Choroid plexus epithelial cell (primary cell): ENCODE results near the gene VAMP5.
A peak's percentile ranks its signal among the peaks of the same experiment; 100 is the strongest.
"Not testable (repeated sequence)": the region's sequence is repeated elsewhere in the genome, so short reads cannot be mapped to it uniquely, and the experiment has no call there.

Experiments used
- DNase-seq: peaks from one replicate; pipeline ENCODE4 v3.0.0-alpha.2; 2010; ENCODE audit warnings: low read depth
- H3K4me3 ChIP-seq: 2 replicates; pipeline ENCODE4 v1.5.1; 2011; ENCODE audit warnings: low read depth, mild to moderate bottlenecking, control low read depth, low read length, moderate library complexity
- TF ChIP-seq, protein P1 (sequence below): conservative IDR thresholded peaks from 2 replicates; pipeline ENCODE4 v1.5.1; 2011; ENCODE audit warnings: low read depth, mild to moderate bottlenecking, control low read depth, inconsistent platforms, low read length, moderate library complexity

VAMP5 gene

GRCh38 chr2:85585781-85586105 is 1.5 kb downstream of the VAMP5 start:
- TF ChIP-seq, protein P1, sequence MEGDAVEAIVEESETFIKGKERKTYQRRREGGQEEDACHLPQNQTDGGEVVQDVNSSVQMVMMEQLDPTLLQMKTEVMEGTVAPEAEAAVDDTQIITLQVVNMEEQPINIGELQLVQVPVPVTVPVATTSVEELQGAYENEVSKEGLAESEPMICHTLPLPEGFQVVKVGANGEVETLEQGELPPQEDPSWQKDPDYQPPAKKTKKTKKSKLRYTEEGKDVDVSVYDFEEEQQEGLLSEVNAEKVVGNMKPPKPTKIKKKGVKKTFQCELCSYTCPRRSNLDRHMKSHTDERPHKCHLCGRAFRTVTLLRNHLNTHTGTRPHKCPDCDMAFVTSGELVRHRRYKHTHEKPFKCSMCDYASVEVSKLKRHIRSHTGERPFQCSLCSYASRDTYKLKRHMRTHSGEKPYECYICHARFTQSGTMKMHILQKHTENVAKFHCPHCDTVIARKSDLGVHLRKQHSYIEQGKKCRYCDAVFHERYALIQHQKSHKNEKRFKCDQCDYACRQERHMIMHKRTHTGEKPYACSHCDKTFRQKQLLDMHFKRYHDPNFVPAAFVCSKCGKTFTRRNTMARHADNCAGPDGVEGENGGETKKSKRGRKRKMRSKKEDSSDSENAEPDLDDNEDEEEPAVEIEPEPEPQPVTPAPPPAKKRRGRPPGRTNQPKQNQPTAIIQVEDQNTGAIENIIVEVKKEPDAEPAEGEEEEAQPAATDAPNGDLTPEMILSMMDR: no peak
- DNase-seq: no peak
- no peak overlapping the region for H3K4me3 ChIP-seq

DNA sequence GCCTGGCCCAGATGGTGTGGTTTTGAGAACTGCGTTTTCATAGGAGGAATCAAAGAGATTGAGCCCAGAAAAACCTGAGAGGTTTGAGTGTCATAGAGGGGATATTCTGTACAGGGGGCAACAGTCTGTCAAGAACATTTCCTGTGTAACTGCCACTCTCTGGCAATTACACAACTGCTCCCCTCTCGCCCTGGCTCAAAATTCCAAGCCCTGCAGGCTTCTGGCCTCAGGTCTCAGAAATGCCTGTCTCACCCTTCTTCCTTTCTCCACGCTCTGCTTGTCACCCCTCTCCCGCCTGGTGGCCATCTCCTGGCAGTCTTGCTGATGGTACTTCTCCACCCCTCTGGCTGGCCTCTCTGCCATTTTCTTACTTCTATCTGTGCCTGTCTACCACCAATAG is 4.0 kb downstream of the VAMP5 start:
- H3K4me3 ChIP-seq: no peak overlapping the region
- DNase-seq: no peak
- TF ChIP-seq, protein P1: no peak

- H3K4me3 ChIP-seq: no peak overlapping the region
- DNase-seq: no peak
- TF ChIP-seq, protein P1: no peak
Measured at GRCh38 chr2:85588645-85589044, 4.4 kb downstream of the VAMP5 start.

GRCh38 chr2:85589181-85589580 is 5.0 kb downstream of the VAMP5 start:
- DNase-seq: no peak
- no peak overlapping the region for H3K4me3 ChIP-seq
- TF ChIP-seq, protein P1: no peak

DNA sequence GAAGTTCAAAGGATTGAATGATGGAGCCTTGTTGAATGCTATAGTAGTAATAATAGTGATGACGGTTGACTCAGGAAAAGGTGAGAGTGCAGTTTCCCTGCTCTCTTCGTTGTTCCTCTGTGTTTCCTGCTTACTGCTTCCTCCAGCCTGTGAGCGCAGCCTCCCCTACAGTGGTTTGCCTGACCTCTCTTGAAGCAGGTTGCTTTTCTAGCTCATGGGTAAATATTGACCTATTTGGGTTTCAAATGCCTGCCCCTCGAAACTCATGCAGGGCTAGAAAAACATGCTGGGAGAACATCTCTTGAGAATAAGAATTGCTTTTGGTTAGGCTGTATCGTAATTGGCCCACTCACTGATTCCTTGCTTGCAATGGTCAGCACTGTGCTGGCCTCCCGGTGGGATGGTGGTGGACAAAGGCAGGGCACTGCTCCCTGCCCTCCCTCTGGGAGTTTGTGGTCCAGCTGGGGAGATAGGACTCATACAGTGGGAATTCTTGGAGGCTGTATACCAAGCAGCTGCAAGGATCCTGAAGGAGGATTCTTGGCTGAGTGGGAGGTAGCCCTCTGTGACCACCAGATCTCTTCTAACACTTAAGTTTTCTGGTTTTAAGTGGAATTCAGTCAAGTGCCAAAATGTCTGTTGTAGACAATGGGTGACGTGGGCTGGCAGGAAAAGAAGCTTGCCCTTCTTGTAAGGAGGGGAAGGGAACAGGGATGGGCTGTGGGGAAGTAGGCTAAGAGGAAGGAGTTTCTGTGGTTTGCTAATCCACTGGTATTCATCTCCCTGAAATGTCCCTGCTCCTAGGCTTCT is 6.0 kb downstream of the VAMP5 start:
- TF ChIP-seq, protein P1: no peak
- H3K4me3 ChIP-seq: no peak overlapping the region
- DNase-seq: peak; percentile 92

GRCh38 chr2:85590950-85591349 is 6.7 kb downstream of the VAMP5 start:
- DNase-seq: no peak
- no peak overlapping the region for H3K4me3 ChIP-seq
- TF ChIP-seq, protein P1: no peak

DNA sequence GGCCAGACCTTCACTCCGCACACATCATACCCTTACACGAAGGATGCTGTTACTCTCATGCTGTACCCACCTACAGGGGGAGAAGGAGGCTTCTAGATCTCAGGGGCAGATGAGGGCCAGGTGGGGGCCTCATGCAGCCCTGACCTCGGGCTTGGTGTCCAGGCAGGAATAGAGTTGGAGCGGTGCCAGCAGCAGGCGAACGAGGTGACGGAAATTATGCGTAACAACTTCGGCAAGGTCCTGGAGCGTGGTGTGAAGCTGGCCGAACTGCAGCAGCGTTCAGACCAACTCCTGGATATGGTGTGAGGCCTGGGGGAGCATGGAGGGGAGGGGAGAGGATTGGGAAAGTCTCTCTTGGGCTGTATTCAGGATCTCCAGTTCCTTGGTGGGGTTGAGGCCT is 7.3 kb downstream of the VAMP5 start:
- no peak overlapping the region for H3K4me3 ChIP-seq
- DNase-seq: no peak
- TF ChIP-seq, protein P1: no peak

DNA sequence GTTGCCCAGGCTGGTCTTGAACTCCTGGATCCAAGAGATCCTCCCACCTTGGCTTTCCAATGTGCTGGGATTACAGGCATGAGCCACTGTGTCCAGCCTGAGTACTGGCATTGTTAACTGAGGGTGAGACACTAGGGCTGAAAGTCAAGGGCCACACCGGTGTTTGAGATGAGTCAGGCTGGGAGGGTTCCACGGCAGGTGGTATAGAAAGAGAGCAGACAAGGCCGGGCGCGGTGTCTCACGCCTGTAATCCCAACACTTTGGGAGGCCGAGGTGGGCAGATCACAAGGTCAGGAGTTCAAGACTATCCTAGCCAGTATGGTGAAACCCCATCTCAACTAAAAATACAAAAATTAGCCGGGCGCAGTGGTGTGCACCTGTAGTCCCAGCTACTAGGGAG is 8.1 kb downstream of the VAMP5 start:
- not testable (repeated sequence) for DNase-seq

More for the DNA sequence above, 8.1 kb downstream of the VAMP5 start:
- H3K4me3 ChIP-seq: not testable (repeated sequence)
